Lung (tissue), 12 donors: Measurements from ENCODE around the gene TNS3. TPM values are rescaled to one million over a fixed set of nuclear protein-coding genes. Genes with fewer than 3 reads are reported as not detected.

Source experiments
- ATAC-seq: fragments of 200-7000 bp; cut with Tn5 transposase; one replicate; pipeline ENCODE4 v1.9.1; 2020; ENCODE audit warnings: moderate number of reproducible peaks; ENCODE audit not compliant: insufficient read depth, low FRiP score
- DNase-seq, 3 donors: peaks; one replicate each; pipeline ENCODE4 v3.0.0-alpha.2; 2013 to 2017
- H3K27ac ChIP-seq, 2 donors: one replicate each; pipeline ENCODE4 v1.5.1; 2013; ENCODE audit warnings: mild to moderate bottlenecking in 2 of 2, moderate library complexity in 2 of 2, control low read depth in 1 of 2, inconsistent platforms in 1 of 2, low read depth in 1 of 2, low read length in 1 of 2
- H3K27me3 ChIP-seq, 3 donors: one replicate each; pipeline ENCODE4 v1.5.1; 2013; ENCODE audit warnings: low read length in 2 of 3; ENCODE audit not compliant: control insufficient read depth in 3 of 3, insufficient read depth in 3 of 3
- H3K36me3 ChIP-seq, 4 donors: one replicate each; pipeline ENCODE4 v1.5.1; 2013; ENCODE audit warnings: low read length in 4 of 4, mild to moderate bottlenecking in 1 of 4, moderate library complexity in 1 of 4; ENCODE audit not compliant: control insufficient read depth in 4 of 4, insufficient read depth in 4 of 4
- H3K4me1 ChIP-seq, 5 donors: one replicate each; pipeline ENCODE4 v1.5.1; 2013; ENCODE audit warnings: low read length in 5 of 5, mild to moderate bottlenecking in 2 of 5, moderate library complexity in 1 of 5; ENCODE audit not compliant: control insufficient read depth in 5 of 5, insufficient read depth in 5 of 5
- H3K4me3 ChIP-seq: one replicate; pipeline ENCODE4 v1.5.1; 2013; ENCODE audit warnings: mild to moderate bottlenecking, control low read depth, moderate library complexity
- H3K9ac ChIP-seq, 2 donors: one replicate each; pipeline ENCODE4 v1.5.1; 2013; ENCODE audit warnings: low read length in 2 of 2, control low read depth in 1 of 2; ENCODE audit not compliant: insufficient read depth in 1 of 2
- H3K9me3 ChIP-seq, 4 donors: one replicate each; pipeline ENCODE4 v1.5.1; 2013; ENCODE audit warnings: low read length in 3 of 4, mild to moderate bottlenecking in 1 of 4, moderate library complexity in 1 of 4; ENCODE audit not compliant: control insufficient read depth in 4 of 4, insufficient read depth in 3 of 4
- WGBS, 2 donors: extraction: QIAGEN DNeasy Blood & Tissue Kit; methylation state at CpG; one replicate each; pipeline ENCODE4 v1.1.7; 2013; 5-methylcytosine and 5-hydroxymethylcytosine counted together
- polyA plus RNA-seq, 2 donors: library from polyadenylated mRNA; stranded (reverse); fragments of 200-250 nt; gene quantifications; one replicate each; pipeline ENCODE4 v1.2.1, GENCODE V29; 2013
- total RNA-seq, 2 donors: library from RNA; depleted of rRNA in 1 of 2; stranded (reverse); fragments of >200 nt in 1 of 2; gene quantifications; one replicate each; pipeline ENCODE4 v1.2.1, GENCODE V29; 2014 to 2021
- TF ChIP-seq, protein P1 (sequence below): IDR thresholded peaks from 2 replicates; pipeline ENCODE4 v1.5.1; 2012; ENCODE audit warnings: mild to moderate bottlenecking; ENCODE audit errors: control extremely low read depth, extremely low read depth
- donor health status: control.
- donor health status: control.
- donor health status: Bipolar disorder and iron deficiency.
- donor health status: healthy.
- donor health status: DM: yes; HTN: yes; CAD: no.

Gene TNS3
- total and polyA plus RNA-seq, 4 donors, result 23.8 to 140 (median 85.7) TPM

- Histone ChIP-seq H3K36me3 (peaks cover 0 to 23% (median 17%) of the 10 kb centered on the region in 4 donors), H3K4me1 (peaks cover 0 to 14% (median 4%) of the 10 kb centered on the region in 5 donors), H3K9me3 (no peaks in the 10 kb centered on the region), H3K27ac (no peak overlapping the region), H3K27me3 (no peaks in the 10 kb centered on the region), H3K4me3 (no peak overlapping the region), H3K9ac (no peak overlapping the region)
- WGBS, 2 donors, result 95 to 97% methylated on average over 7 of the region's 7 CpGs
- ATAC-seq, result no peak
- DNase-seq, result no peak
- TF ChIP-seq, protein P1, sequence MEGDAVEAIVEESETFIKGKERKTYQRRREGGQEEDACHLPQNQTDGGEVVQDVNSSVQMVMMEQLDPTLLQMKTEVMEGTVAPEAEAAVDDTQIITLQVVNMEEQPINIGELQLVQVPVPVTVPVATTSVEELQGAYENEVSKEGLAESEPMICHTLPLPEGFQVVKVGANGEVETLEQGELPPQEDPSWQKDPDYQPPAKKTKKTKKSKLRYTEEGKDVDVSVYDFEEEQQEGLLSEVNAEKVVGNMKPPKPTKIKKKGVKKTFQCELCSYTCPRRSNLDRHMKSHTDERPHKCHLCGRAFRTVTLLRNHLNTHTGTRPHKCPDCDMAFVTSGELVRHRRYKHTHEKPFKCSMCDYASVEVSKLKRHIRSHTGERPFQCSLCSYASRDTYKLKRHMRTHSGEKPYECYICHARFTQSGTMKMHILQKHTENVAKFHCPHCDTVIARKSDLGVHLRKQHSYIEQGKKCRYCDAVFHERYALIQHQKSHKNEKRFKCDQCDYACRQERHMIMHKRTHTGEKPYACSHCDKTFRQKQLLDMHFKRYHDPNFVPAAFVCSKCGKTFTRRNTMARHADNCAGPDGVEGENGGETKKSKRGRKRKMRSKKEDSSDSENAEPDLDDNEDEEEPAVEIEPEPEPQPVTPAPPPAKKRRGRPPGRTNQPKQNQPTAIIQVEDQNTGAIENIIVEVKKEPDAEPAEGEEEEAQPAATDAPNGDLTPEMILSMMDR, result no peak
Observed at GRCh38 chr7:47346377-47346914, 235.5 kb downstream of the TNS3 start.

GRCh38 chr7:47345857-47346298 lies 236.0 kb downstream of the TNS3 start:
- DNase-seq, result no peak
- H3K4me3 ChIP-seq, result no peak overlapping the region
- WGBS, 2 donors, result 95 to 96% methylated on average over 11 of the region's 11 CpGs

GRCh38 chr7:47344171-47344955 lies 237.5 kb downstream of the TNS3 start:
- H3K9me3 ChIP-seq, result no peaks in the 10 kb centered on the region
- H3K9ac ChIP-seq, result no peak overlapping the region
- TF ChIP-seq, protein P1, result no peak
- peaks cover 0 to 3% (median 0%) of the 10 kb centered on the region in 5 donors for H3K4me1 ChIP-seq
- peaks cover 0 to 23% (median 17%) of the 10 kb centered on the region in 4 donors for H3K36me3 ChIP-seq
- no peak overlapping the region for H3K4me3 ChIP-seq
- H3K27ac ChIP-seq, result no peak overlapping the region
- no peak for DNase-seq
- H3K27me3 ChIP-seq, result no peaks in the 10 kb centered on the region
- 96% methylated on average over 32 of the region's 32 CpGs for WGBS, 2 donors
- no peak for ATAC-seq

More at GRCh38 chr7:47345857-47346298, 236.0 kb downstream of the TNS3 start:
- H3K9me3 ChIP-seq, result no peaks in the 10 kb centered on the region
- no peak overlapping the region for H3K9ac ChIP-seq
- H3K27me3 ChIP-seq, result no peaks in the 10 kb centered on the region
- peaks cover 0 to 23% (median 17%) of the 10 kb centered on the region in 4 donors for H3K36me3 ChIP-seq
- ATAC-seq, result no peak
- H3K4me1 ChIP-seq, result peaks cover 0 to 10% (median 4%) of the 10 kb centered on the region in 5 donors
- no peak overlapping the region for H3K27ac ChIP-seq
- TF ChIP-seq, protein P1, result no peak
